NCI-H1694 treated with DMSO at 0.1 percent for 48 hours (cell line): Measurements from ENCODE around the gene AFF3.
"Not testable (repeated sequence)": the region's sequence is repeated elsewhere in the genome, so short reads cannot be mapped to it uniquely, and the experiment has no call there.

ENCODE experiments used
- DNase-seq: peaks from one replicate; lab custom pipeline; 2025; lab: John Stamatoyannopoulos, UW

The AFF3 gene

DNA sequence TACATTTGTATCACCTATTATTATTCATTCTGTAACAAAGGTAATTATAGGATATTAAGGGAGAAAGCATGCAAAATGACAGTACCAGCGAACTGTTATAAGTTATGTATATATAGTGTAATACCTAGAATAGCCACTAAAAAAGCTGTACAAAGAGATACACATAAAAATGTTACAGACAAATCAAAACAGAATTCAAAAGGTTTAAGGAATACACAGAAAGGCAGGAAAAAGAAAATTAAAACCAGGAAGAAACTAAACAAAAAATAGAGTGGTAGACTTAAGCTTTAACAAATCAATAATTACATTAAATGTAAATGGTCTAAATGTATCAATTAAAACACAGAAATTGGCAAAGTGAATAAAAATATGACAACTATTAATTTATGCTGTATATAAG is 476.1 kb downstream of the AFF3 start:
- no peak for DNase-seq

DNA sequence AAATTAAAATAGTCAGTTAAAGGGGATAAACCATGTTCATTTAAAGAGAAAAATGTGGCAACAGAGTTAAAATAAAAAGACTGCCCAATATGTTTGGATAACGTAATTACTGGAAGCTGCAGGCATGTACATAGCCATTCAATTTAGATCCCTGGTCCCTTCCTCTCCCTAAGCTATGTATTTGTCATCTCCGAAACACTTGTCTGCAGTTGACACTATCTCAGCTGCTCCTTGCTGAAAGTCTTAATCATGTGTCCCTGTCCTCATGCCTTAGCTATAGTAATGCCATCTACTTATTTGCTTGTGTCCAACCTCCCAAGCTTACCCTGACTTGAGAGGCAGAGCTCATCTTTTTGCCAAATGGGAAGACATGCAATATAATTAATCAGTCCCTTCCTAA is 478.7 kb downstream of the AFF3 start:
- no peak for DNase-seq

DNA sequence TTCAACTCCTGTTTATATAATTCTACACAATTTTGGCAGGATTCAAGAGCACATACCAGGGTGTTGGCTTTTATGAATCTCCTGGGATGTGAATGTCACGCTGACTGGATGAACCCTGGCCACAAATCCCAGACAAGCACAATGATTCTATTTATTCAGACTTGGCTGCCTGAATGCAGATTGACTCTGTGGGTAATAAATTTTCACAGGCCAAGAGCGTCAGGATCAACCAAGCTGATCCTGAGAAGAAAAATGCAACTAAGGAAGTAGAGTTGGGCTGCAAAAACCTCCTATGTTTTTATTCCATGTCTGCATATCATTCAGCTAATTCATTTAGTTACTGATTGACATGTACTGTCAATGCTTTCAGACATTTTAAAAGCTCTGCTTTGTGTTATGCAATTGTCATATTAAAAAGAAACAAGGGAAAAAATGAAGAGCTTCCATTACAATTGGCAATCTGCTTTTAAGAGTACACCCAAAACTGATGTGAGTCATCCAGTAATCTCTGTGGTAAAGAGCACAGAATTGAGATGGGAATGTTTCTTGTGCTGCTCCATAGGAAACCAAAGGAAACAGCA is 479.5 kb downstream of the AFF3 start:
- DNase-seq = peak; percentile 83

DNA sequence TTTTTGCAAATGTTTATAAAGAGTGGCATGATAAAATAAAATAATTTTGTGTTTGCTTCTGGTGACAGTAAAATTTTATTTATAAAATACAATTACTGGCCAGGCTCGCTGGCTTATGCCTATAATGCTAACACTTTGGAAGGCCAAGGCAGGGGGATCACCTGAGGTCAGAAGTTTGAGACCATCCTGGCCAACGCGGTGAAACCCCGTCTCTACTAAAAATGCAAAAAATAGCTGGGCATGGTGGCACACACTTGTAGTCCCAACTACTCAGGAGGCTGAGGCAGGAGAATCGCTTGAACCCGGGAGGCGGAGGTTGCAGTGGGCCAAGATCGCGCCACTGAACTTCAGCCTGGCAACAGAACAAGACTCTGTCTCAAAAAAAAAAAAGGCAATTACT is 480.6 kb downstream of the AFF3 start:
- not testable (repeated sequence) for DNase-seq

DNA sequence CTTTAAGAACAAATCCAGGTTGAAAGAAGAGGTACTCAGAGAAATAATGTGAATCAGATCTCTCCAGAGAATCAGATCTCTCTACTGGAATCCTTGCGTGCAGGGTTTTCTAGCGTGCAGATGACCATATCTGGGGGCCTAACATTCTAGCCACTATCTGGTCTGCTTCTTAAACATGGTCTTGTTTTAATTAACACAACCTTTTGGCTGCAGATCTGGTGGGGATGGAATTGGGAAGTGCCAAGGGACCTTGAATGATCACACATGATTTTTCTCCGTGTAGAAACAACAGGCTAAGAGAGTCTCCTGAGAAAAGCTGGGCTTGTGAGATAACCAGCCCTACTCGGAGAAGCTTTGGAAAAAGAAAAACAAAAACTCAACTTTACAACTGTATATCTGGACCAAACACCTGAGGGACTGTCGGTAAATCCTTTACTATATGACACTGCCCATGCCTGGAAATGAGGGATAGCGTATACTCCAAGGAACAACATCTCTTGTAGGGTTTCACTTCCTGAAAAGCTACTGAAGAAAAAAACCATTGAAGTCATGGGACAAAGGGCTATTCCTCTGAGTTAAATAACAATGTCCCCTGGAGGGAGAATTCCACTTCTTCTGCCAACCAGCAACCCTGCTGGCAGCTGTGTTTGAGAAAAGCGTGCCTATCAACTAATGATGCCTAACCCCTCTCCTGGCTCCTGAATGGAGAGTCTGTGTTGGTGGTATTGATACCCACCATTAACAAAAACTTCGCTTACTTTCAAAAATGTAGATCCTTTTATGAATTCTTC is 481.6 kb downstream of the AFF3 start:
- DNase-seq = no peak

DNA sequence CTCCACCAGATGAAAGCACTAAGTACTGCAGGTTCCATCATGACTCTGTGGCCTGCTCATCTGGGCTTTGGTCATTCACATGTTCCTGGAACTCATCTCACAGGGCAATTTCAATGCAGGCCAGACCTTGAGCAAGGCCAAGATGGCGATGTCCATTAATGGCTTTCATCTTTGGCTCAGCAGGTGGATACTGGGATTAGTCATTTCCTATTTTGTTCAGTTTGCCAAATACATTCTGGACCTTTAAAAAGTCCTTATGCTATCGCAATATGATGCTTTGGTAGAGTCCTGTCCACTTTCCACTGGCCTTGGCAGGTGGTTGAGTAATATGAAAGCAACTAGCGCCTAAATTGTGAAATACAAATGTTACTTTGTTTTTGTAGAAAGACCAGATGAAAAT is 482.5 kb downstream of the AFF3 start:
- no peak for DNase-seq

DNA sequence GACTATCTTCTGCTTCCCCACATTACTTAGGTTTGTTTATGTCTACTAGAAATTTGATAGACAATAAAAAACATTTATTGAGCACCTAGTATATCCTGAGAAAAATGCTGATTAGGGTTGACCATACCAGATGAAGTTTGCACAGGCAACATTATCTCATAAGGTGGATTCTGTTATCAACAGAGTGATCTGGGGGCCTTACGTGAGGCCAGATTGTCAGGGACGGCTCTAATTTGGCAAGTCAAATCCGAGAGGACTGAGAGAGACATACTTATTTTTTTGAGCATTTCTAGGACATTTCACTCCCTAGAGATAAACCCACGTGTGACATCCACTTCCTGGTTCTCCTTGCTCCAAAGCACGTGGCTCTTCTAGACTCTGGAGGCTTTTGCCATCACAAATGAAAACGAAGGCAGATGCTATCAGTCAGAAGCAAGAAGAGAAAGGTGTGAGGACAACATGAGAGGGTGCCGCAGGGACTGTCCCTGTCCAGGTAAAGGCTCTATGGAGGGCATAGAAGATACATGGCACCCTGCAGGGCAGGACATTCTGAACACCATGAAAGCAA is 484.6 kb downstream of the AFF3 start:
- DNase-seq = no peak

DNA sequence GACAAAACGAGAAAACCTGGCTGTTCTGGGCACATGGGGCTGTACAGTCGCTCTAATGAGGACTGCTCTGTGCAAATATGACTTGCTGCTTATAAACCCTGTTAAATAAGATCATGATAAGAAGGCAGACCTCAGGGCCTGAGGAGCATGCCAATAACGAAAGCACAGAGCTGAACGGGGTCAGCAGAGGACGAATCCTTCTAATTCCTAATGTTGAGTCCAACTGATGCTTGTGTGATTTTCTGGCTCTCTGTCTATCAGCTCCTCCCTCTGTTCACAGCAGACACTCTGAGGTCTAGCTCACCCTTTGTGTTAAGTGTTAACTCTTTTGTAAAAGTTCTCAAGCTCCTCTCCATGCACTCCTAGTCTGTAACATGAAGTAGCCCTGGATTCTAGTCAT is 485.4 kb downstream of the AFF3 start:
- no peak for DNase-seq

DNA sequence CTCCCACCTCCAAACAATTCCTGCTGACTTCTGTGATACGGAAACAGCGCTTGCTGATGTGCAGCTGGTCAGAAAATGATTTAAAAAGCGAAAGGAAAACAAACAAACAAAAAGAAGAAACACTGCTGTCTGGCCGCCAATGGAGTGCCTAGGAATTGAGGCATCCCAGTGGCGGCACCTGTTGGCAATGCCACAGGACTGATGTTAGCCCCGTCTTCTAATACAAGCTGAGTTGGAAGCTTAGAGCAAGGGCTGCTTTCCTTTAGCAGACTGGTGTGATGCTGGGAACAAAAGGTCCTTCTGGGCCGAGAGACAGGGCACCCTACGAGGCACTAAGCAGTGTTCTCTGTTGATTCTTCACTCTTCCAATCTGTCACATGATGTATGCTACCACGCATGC is 489.0 kb downstream of the AFF3 start:
- DNase-seq = no peak

DNA sequence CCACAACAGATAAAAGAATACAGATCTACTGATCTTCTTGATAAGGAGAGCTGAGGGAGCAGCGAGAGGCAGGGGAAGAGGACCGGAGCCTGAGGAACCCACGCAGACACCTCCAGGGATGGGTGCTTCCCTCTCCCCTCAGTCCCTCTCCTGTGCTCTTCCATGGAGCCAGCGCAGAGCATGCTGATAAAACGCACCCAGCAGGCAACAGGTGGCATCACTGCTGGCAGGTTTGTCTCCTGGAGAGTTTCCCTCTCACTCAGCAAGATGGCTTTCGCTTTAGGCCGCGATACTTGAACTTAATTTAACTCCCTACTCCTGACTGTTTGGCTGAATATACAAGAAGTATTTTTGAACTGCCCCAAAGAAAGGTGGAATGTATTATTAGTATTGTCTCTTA is 489.5 kb downstream of the AFF3 start:
- DNase-seq = no peak

DNA sequence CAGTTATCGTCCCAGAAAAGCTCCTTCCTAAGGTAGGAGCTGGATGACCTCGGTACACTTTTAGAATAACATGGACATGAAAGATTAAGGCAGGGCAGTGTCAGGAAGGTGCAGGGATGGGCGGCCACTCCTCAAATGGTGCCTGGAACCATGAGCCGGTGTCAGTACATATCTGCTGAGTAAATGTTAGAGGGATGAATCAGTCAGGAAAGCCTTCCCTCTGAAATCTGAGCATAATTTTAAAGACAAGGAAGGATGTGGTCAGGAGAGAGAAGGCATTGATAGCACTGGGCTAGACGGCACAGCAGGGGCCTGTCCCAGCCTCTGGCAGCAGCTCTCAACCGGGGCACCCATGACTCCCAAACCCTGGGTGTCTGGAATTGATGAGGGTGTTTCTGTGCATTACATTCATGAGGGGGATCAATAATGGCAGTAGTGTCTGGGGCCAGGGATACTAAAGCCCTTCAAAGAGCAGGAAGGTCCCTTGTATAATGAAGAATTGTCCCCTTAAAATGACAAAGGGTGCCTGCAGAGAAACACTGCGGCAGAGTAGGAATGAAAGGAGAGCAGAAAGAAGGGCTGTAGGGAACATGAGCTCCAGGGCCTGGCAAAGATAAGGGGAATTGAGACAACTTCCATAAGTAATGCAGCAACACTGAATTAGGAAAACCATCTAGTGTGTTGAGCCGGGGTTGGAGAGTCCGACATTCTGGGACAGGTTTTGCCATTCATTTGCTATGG is 490.3 kb downstream of the AFF3 start:
- no peak for DNase-seq

DNA sequence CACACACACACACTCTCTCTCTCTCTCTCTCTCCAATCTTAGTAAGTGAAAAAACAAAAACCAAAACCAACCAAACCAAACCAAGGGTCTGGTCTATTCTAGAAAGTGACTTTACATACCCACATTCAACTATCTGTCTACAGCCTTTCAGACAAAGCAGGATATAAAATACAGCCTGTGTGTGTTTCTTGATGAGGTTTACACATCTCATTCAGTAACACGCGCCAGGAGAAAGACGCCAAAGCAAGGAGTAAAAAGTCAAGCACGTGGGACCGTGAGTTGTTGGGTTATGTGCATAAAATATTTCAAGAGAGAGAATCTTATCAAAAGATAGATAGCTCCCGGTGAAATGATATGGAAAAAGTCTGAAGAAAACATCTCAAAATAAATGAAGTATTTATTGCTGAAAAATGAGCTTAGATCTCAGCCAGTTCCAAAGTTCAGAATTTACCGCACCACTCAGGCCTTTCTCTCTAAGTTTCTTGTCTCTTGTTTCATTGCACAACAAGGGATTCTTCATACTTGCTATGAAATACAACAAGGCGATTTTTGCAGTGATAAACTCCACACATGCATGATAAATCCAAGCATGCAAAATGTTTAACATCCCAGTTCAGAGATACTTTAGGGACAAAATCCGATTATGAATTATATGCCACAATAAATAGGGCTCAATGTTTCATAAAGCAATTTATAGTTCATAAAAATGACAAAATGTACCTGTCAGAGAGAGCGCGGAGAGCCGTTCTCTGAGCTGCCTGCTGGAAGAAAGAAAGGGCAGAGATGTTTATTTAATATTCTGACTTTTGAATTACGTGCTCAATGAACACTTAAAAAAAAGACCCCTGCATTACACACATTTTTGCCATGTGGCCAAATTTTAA is 493.2 kb downstream of the AFF3 start:
- no peak for DNase-seq

DNA sequence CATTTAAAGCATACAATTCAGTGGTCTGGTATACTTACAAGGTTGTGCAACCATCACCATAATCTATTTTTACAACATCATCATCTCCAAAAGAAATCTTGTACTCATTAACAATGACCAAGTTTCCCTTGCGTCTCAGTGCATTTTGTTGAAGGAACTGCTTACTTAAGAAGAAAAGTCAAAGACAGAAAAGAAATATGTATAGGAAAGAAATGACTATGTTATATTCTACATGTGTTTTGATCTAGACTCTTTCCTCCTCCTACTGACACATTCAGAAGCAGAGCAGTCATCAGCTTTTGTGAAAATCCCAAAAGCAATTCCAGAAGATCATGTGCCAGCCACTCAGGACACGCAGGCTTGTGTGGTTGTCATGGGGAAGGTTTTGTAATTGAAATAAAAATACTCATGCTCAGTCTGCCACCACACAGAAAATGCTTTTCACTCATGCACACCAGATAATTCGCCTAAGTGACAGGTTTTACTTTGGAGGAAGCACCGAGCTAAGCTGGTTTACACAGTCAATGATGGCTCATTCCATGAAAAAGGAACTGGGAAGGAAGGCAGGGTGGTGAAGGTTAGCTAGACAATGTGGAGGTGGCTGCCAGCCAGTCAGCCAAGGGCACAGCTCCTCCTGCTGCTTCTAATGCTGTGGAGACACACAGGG is 494.1 kb downstream of the AFF3 start:
- no peak for DNase-seq

DNA sequence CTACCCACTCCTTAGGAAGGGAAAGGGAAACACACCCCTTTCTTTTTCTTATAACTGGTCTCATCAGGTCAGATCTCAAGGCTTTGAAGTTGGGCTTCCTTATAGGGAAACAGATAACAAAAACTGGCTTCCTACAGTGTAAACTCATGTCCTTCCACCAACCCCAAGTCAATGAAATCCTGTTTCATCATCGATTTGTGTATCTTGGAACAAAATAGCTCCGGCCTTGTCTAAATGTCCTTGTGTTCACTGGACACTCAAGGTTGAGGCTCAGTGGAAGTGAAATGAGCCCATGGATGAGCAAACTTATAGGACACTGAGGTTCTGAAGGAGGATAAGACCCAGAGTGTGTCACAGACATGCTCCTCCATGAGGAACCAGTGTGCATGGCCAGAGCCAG is 496.4 kb downstream of the AFF3 start:
- DNase-seq = no peak

DNA sequence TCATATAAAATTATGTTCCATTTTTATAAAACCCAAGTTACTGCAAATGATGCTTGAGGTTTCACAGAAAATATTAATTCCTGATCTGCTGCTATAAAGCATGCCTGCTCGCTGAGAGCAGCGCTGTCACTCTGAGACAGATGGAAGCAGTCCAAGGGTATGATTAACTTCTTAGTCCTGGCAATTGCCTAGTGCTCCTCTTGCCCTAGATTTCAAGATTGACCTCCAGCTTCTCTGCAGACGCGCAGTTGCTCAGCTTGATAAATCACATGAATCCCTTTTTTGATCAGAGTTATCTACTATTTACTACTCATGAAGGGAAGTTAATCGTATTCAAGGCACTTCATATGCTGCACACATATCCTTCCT is 498.0 kb downstream of the AFF3 start:
- DNase-seq = peak; percentile 81

DNA sequence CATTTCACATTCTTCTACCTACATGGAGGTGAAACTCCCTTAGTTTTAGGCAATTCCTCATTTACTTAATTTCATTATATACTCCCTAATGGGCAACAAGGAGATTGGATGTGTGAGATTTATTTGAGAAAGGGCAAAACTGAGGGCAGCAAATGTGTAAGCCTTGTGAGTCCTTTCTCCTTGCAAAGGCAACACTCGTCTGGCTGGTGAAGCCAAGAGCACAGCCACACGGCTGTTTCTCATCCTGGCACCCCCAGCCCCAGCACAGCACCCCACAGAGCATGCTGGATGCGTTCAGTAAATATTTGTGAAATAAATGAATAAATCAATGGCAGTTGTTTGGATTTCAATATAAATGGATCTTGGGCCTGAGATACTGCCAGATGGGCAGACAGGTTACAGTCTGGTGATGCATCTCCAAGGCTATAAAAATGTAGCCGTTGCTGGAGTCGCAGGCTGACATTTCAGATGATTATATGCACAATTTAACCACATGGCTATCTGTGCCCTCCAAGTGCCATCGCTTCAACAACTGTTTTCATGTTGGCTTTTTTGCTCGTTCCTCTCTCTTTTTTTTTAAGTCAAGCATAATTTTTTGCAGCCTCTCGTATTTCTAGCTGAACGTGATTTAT is 498.5 kb downstream of the AFF3 start:
- DNase-seq = peak; percentile 88

DNA sequence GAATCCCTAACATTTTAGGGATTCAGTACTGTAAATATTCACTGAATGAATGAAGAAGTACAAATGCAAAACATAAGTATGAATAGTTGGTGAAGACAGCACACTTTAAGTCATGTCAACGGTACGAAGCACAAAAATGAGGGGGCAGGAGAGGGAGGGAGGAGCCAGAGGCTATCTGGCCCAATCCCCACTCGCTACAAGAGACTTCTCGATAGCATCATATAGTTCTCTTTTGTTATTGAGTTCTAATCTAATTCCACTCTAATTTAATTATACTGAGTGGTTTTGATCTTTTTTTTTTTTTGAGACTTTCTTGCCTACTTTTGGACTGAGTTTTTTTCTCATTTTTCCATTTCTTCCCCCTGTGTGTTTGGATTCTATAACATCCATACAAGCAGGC is 500.4 kb downstream of the AFF3 start:
- no peak for DNase-seq

DNA sequence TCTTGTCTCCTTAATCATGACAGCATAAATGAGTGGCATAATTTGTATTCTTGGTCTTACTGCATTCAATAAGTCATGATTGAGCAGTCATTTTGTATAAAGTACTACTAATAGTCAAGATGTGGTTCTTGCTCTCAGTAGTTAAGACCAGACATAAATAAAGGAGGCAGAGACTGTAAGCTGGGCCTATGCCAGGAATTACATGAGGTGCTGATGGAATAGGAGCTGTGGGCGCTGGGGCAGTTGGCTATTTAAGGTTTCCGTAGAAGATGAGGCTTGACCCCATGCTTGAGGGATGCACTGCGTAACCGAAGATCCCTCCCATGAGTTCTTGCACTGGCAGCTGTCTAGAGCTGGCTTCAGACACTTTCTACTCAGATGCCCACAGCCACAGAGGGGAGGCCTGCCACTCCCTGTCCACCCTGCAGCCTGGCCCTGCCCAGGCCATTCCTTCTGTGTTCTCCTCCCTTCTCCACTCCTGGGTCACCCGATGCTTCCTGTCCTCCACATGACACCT is 501.7 kb downstream of the AFF3 start:
- DNase-seq = no peak

DNA sequence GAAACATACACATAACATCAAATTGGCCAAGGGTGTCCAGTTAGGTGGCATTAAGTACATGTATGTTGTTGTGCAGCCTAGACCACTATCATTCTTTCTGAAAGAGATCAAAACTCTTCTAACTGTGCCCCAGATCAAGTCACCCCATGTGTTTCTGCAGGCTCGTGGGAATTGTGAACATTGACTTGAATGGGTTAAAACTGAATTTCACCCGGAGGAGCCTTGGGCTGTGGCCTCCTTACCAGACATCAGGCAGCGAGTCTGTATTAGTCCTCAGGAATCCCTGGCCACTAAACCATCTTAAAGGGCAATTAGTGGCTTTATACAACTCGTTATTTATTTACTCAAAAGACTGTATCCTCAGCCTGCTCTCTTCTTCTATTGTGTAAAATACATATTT is 503.6 kb downstream of the AFF3 start:
- no peak for DNase-seq

DNA sequence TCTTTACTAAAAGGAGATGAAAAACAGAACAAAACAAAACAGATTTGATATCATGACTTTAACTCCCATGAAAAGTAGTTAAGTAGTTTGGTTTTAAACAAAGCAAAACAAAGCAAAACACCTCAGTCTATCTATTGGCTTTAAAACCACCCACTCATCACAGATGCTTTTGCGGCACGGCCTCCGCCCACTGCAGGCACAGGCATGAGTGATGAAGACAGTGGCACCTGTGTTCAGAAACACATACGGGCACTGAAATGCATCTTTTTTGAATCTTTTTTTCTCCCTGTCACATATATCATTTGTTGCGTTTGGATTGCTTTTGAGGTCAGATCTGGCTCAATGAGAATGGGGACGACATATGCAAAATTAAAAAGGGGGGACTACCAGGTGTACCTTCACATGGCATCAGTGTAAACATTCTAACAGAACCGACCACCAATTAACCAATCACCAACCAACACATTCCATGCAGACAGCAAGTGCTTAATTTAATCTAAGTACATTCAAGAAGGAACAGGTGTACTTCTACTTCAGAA is 505.2 kb downstream of the AFF3 start:
- DNase-seq = no peak
